ENCODE data around the gene ADARB1. TPM values are rescaled to one million over a fixed set of nuclear protein-coding genes. Genes with fewer than 3 reads are reported as not detected.

ADARB1 gene
- total and polyA plus RNA-seq, 2 donors (not counting 1 experiment from before 2014, with no cell fraction given) = 17.1 to 33.3 TPM

- H3K9me3 Mint-ChIP-seq (ENCODE audit: insufficient read depth) = no peaks in the 10 kb centered on the region
- no peak for ATAC-seq (ENCODE audit: low read depth)
- no peak for TF ChIP-seq EZH2 (IDR thresholded peaks at IDR 0.05; ENCODE audit: borderline replicate concordance, insufficient read depth, low read depth, low read length, poor library complexity, severe bottlenecking)
- no peak for TF ChIP-seq CTCF (IDR thresholded peaks at IDR 0.05)
- 94% methylated on average over 2 of the region's 3 CpGs for WGBS (ENCODE audit: insufficient coverage)
- H3K27ac ChIP-seq (ENCODE audit: low read length in 2 of 2) = no peak overlapping the region
- H3K4me3 Mint-ChIP-seq = no peak overlapping the region
- ChIA-PET CTCF (interaction anchor here (1.2 to 1.4 kb wide), 2 partner anchors 20 to 107 kb away, joined by 3 read pairs; no protein-coding TSS in a partner anchor), POLR2A (no interaction called here)
- no peak for DNase-seq
- H3K27me3 Mint-ChIP-seq = no peaks in the 10 kb centered on the region
- no peak overlapping the region for H3K27ac Mint-ChIP-seq
- intact Hi-C loops (cut with micrococcal nuclease) = no loop called here
- peaks cover 18 to 33% of the 10 kb centered on the region in 2 donors for H3K4me1 ChIP-seq (ENCODE audit: control insufficient read depth in 2 of 2, insufficient read depth in 2 of 2, low read length in 2 of 2)
- peaks cover 33% of the 10 kb centered on the region for H3K4me1 Mint-ChIP-seq
- no peaks in the 10 kb centered on the region for H3K79me2 ChIP-seq (ENCODE audit: control insufficient read depth, insufficient read depth, low read length)
- H3K36me3 ChIP-seq (replicated peaks in 1 of 2; ENCODE audit: control extremely low read depth in 1 of 2, control insufficient read depth in 1 of 2, extremely low read depth in 1 of 2, insufficient read depth in 2 of 2, low read length in 1 of 2) = peaks cover 3 to 41% of the 10 kb centered on the region in 2 experiments
- H2AFZ ChIP-seq (ENCODE audit: insufficient read depth, low read depth, low read length, poor library complexity, severe bottlenecking) = no peak overlapping the region
- H3K9ac ChIP-seq (ENCODE audit: low read length) = no peak overlapping the region
- no peak overlapping the region for H3K4me2 ChIP-seq (replicated peaks; ENCODE audit: low read depth, low read length, poor library complexity, severe bottlenecking)
- H4K20me1 ChIP-seq (ENCODE audit: control insufficient read depth, insufficient read depth, low read length, poor library complexity, severe bottlenecking) = peaks cover 10% of the 10 kb centered on the region
- H3K27me3 ChIP-seq (replicated peaks in 1 of 4; ENCODE audit: control extremely low read depth in 1 of 4, control insufficient read depth in 3 of 4, insufficient read depth in 4 of 4, low read length in 3 of 4) = no peaks in the 10 kb centered on the region
- peaks cover 0 to under 1% (median 0%) of the 10 kb centered on the region in 3 donors for H3K9me3 ChIP-seq (ENCODE audit: control extremely low read depth in 1 of 3, control insufficient read depth in 2 of 3, insufficient read depth in 1 of 3, low read length in 2 of 3)
- H3K4me3 ChIP-seq (ENCODE audit: control extremely low read depth in 1 of 5, extremely low read depth in 1 of 5, insufficient read depth in 1 of 5, low read depth in 2 of 5, low read length in 4 of 5) = no peak overlapping the region
Measured at GRCh38 chr21:45209046-45209445, 134.7 kb downstream of the ADARB1 start.

DNA sequence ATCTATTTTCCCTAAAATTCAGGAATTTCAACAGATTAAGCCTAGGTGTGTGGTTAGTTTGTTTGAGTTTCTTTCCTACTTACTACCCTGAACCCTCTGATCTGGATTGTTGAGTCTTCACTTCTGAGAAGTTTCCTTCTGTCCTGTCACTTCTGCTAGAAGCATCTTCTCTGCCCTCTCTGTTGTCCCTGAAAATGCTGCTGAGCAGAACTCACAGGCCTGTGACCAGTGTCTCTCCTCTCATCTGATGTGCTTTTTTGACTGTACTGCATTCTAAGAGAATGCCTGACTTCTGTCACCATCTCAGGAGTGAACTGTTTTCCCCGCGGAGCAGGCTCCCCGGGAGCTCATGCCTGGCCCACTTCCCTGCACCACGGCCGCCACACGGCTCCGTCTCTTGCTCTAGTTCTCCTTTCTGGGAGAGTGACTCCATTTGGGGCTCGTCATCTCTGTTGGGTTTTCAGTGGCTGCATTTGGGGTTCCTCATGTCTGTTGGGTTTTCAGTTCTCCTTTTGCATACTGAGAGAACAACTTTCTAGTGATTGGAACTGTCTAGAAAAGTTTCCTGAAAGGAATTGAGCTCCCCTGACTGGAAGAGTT lies 135.4 kb downstream of the ADARB1 start:
- H3K27ac Mint-ChIP-seq = peak overlapping the region; percentile 59
- H3K27me3 Mint-ChIP-seq = no peaks in the 10 kb centered on the region
- Histone ChIP-seq H3K36me3 (replicated peaks in 1 of 2; ENCODE audit: control extremely low read depth in 1 of 2, control insufficient read depth in 1 of 2, extremely low read depth in 1 of 2, insufficient read depth in 2 of 2, low read length in 1 of 2) (peaks cover 3 to 34% of the 10 kb centered on the region in 2 experiments), H3K79me2 (ENCODE audit: control insufficient read depth, insufficient read depth, low read length) (no peaks in the 10 kb centered on the region), H3K4me1 (ENCODE audit: control insufficient read depth in 2 of 2, insufficient read depth in 2 of 2, low read length in 2 of 2) (peaks cover 18 to 33% of the 10 kb centered on the region in 2 donors), H3K9ac (ENCODE audit: low read length) (no peak overlapping the region), H3K4me2 (replicated peaks; ENCODE audit: low read depth, low read length, poor library complexity, severe bottlenecking) (peak overlapping the region; percentile 48), H3K4me3 (ENCODE audit: control extremely low read depth in 1 of 5, extremely low read depth in 1 of 5, insufficient read depth in 1 of 5, low read depth in 2 of 5, low read length in 4 of 5) (no peak overlapping the region), H3K9me3 (ENCODE audit: control extremely low read depth in 1 of 3, control insufficient read depth in 2 of 3, insufficient read depth in 1 of 3, low read length in 2 of 3) (peaks cover 0 to 3% (median 0%) of the 10 kb centered on the region in 3 donors), H2AFZ (ENCODE audit: insufficient read depth, low read depth, low read length, poor library complexity, severe bottlenecking) (no peak overlapping the region), H3K27me3 (replicated peaks in 1 of 4; ENCODE audit: control extremely low read depth in 1 of 4, control insufficient read depth in 3 of 4, insufficient read depth in 4 of 4, low read length in 3 of 4) (no peaks in the 10 kb centered on the region), H4K20me1 (ENCODE audit: control insufficient read depth, insufficient read depth, low read length, poor library complexity, severe bottlenecking) (peaks cover 10% of the 10 kb centered on the region), H3K27ac (ENCODE audit: low read length in 2 of 2) (no peak overlapping the region)
- intact Hi-C loops (cut with micrococcal nuclease) = no loop called here
- peaks cover 33% of the 10 kb centered on the region for H3K4me1 Mint-ChIP-seq
- peak; percentile 60 for DNase-seq
- ChIA-PET POLR2A (no interaction called here), CTCF (no interaction called here)
- WGBS (ENCODE audit: insufficient coverage) = 3% methylated on average over 8 of the region's 8 CpGs
- H3K4me3 Mint-ChIP-seq = peak overlapping the region; percentile 33
- peak; percentile 86 for ATAC-seq (ENCODE audit: low read depth)
- H3K9me3 Mint-ChIP-seq (ENCODE audit: insufficient read depth) = no peaks in the 10 kb centered on the region
- TF ChIP-seq CTCF (IDR thresholded peaks at IDR 0.05) (no peak), EZH2 (IDR thresholded peaks at IDR 0.05; ENCODE audit: borderline replicate concordance, insufficient read depth, low read depth, low read length, poor library complexity, severe bottlenecking) (no peak)

Measured in B cell (primary cell).